HTERT RPE-1 (cell line): ENCODE results near the gene SIRT3.
"Not testable (repeated sequence)": the region's sequence is repeated elsewhere in the genome, so short reads cannot be mapped to it uniquely, and the experiment has no call there.

Experiments used
- in situ Hi-C: fragments of 300-500 bp; cut with MboI; formaldehyde crosslinking; loops from 4 replicates; pipeline ENCODE4 v1.14.3; 2020; ENCODE audit warnings: low sequenced_read_pairs

Gene SIRT3

GRCh38 chr11:244376-244775 lies 8.2 kb upstream of the SIRT3 start:
- in situ Hi-C loops, result no loop called here

- in situ Hi-C loops, result no loop called here
Observed at GRCh38 chr11:241634-242033, 5.5 kb upstream of the SIRT3 start.

GRCh38 chr11:240315-240714 lies 4.2 kb upstream of the SIRT3 start:
- in situ Hi-C loops, result no loop called here

- in situ Hi-C loops, result not testable (repeated sequence)
Observed at GRCh38 chr11:238346-238745, 2.2 kb upstream of the SIRT3 start.

- in situ Hi-C loops, result no loop called here
Observed at GRCh38 chr11:236774-237767, 929 bp upstream of the SIRT3 start, which contains the start of gene PSMD13. Gene PSMD13 (plus strand): TSS chr11:236976. CDS start chr11:237050, 74 bp downstream.

GRCh38 chr11:235609-235996 lies 539 bp downstream of the SIRT3 start:
- in situ Hi-C loops, result no loop called here

- in situ Hi-C loops, result no loop called here
Observed at GRCh38 chr11:235180-235579, 962 bp downstream of the SIRT3 start.

GRCh38 chr11:232783-233565 lies 3.2 kb downstream of the SIRT3 start:
- in situ Hi-C loops, result no loop called here

- in situ Hi-C loops, result no loop called here
Observed at GRCh38 chr11:230431-230830, 5.7 kb downstream of the SIRT3 start.

GRCh38 chr11:227824-228379 lies 8.2 kb downstream of the SIRT3 start:
- in situ Hi-C loops, result no loop called here

- in situ Hi-C loops, result no loop called here
Observed at GRCh38 chr11:225734-226453, 10.2 kb downstream of the SIRT3 start.

GRCh38 chr11:224424-224823 lies 11.7 kb downstream of the SIRT3 start:
- in situ Hi-C loops, result no loop called here

- in situ Hi-C loops, result no loop called here
Observed at GRCh38 chr11:223884-224283, 12.3 kb downstream of the SIRT3 start.

- in situ Hi-C loops, result no loop called here
Observed at GRCh38 chr11:223026-223789, 12.9 kb downstream of the SIRT3 start.

GRCh38 chr11:221998-222789 lies 13.9 kb downstream of the SIRT3 start:
- in situ Hi-C loops, result no loop called here

- in situ Hi-C loops, result no loop called here
Observed at GRCh38 chr11:221539-221938, 14.6 kb downstream of the SIRT3 start.

- in situ Hi-C loops, result not testable (repeated sequence)
Observed at GRCh38 chr11:220641-221215, 15.4 kb downstream of the SIRT3 start.

GRCh38 chr11:218815-219593 lies 17.1 kb downstream of the SIRT3 start:
- in situ Hi-C loops, result no loop called here
